Activated CD8-positive, alpha-beta T cell treated with anti-CD3 and anti-CD28 coated beads, Interleukin-2, amount 10 ng/mL, durations not matched to agents 7 days and 5 days (primary cell): ENCODE results near the gene ARL4A. TPM values are rescaled to one million over a fixed set of nuclear protein-coding genes. Genes with fewer than 3 reads are reported as not detected.
"Not testable (repeated sequence)": the region's sequence is repeated elsewhere in the genome, so short reads cannot be mapped to it uniquely, and the experiment has no call there.

Source experiments
- ATAC-seq: fragments of 150-1000 bp; cut with Tn5 transposase; one replicate; pipeline ENCODE4 v1.10.0; 2021; ENCODE audit warnings: moderate library complexity
- CTCF ChIA-PET: fragments of 350-600 bp; sonication (Branson Sonifier 250); formaldehyde crosslinking; loops from one replicate; lab custom pipeline; 2021; ENCODE audit warnings: antibody characterized with exemption; lab: Charles Lee
- POLR2A ChIA-PET: fragments of 350-600 bp; sonication (Branson Sonifier 250); formaldehyde crosslinking; loops from one replicate; lab custom pipeline; 2021; ENCODE audit warnings: antibody characterized with exemption; lab: Charles Lee
- DNase-seq: peaks from one replicate; pipeline ENCODE4 v3.0.0-alpha.2; 2020
- H3K27ac Mint-ChIP-seq: one replicate; pipeline ENCODE4 v1.8.0; 2021; ENCODE audit warnings: mild to moderate bottlenecking, mixed read lengths
- H3K27me3 Mint-ChIP-seq: one replicate; pipeline ENCODE4 v1.8.0; 2021; ENCODE audit warnings: low read depth, mixed read lengths
- H3K36me3 Mint-ChIP-seq: one replicate; pipeline ENCODE4 v1.8.0; 2021; ENCODE audit warnings: low read depth, mixed read lengths
- H3K4me1 Mint-ChIP-seq: one replicate; pipeline ENCODE4 v1.8.0; 2021; ENCODE audit warnings: low read depth, mixed read lengths
- H3K4me3 Mint-ChIP-seq: one replicate; pipeline ENCODE4 v1.8.0; 2021; ENCODE audit warnings: mild to moderate bottlenecking, mixed read lengths
- H3K9me3 Mint-ChIP-seq: one replicate; pipeline ENCODE4 v1.8.0; 2022; ENCODE audit warnings: mixed read lengths; ENCODE audit not compliant: insufficient read depth
- total RNA-seq, 2 experiments: library from RNA; stranded (reverse); gene quantifications; one replicate each; pipeline ENCODE4 v1.2.3, GENCODE V29; 2021

ARL4A gene
- total RNA-seq, 2 experiments from 2014 or later, result 15.8 to 16.2 TPM

DNA sequence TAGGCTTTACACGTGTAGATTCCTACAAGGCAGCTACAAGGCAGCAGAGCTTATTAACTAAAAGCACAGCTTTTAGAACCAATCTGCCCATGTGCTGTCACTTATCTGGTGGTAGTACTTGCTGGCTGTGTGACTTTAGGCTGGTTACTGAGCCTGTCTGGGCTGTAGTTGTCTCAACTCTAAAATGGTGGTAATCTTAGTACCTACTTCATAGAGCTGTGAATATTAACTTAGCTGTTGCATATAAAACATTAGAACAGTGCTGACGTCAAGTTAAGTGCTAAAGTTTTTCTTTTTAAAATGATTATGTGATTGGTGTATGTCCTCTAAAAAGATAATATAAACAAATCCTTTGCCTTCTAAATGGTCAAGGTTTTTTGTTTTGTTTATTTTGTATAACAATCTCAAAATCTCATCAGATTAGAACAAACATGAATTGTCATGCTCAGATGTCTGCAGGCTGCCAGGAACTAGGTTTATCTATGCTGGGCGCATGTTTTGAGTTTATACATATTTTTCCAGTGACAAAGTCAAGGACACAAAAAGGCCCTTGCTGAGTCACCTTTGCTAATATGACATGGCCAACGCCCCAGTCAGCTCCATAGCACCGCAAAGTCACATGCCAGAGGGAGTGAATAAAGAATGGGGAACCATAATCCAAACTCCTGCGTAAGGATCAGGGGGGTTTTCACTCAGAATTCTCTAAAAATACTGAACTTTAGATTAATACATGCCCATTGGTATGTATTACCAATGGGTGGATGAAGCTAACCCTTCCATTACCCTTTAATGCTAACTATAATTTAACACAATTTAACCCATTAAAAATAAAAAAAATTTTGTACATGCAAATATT lies 39.8 kb upstream of the ARL4A start:
- ChIA-PET CTCF (no interaction called here), POLR2A (no interaction called here)
- peaks cover 1% of the 10 kb centered on the region for H3K27me3 Mint-ChIP-seq
- H3K36me3 Mint-ChIP-seq, result no peaks in the 10 kb centered on the region
- no peak overlapping the region for H3K4me3 Mint-ChIP-seq
- no peaks in the 10 kb centered on the region for H3K4me1 Mint-ChIP-seq
- no peak for ATAC-seq
- H3K9me3 Mint-ChIP-seq, result no peaks in the 10 kb centered on the region
- no peak for DNase-seq
- no peak overlapping the region for H3K27ac Mint-ChIP-seq

GRCh38 chr7:12648704-12649261 lies 38.6 kb upstream of the ARL4A start:
- ChIA-PET POLR2A (no interaction called here), CTCF (no interaction called here)
- H3K36me3 Mint-ChIP-seq, result no peaks in the 10 kb centered on the region
- DNase-seq (no peak), ATAC-seq (no peak)
- no peak overlapping the region for H3K27ac Mint-ChIP-seq
- H3K9me3 Mint-ChIP-seq, result no peaks in the 10 kb centered on the region
- no peak overlapping the region for H3K4me3 Mint-ChIP-seq
- peaks cover 1% of the 10 kb centered on the region for H3K27me3 Mint-ChIP-seq
- H3K4me1 Mint-ChIP-seq, result no peaks in the 10 kb centered on the region

DNA sequence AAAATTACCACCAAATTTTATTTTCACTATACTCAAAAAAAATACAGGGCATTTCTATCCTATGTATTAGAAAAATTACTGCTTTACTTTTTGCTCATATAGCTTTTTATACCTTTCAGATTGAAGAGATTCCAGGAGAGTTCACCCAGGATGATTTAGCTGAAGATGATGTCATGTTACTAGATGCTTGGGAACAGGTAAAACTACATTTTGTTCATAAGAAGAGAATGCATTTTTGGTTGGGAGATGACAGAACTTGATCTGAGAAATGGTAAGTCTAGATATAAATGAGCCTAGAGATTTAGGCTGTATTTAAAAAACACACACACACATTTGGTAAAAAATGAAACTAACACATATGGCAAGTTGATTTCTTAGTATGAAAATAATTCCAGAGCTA lies 38.1 kb upstream of the ARL4A start:
- Mint-ChIP-seq H3K36me3 (no peaks in the 10 kb centered on the region), H3K4me3 (no peak overlapping the region), H3K27ac (no peak overlapping the region), H3K27me3 (peaks cover 1% of the 10 kb centered on the region), H3K4me1 (no peaks in the 10 kb centered on the region), H3K9me3 (no peaks in the 10 kb centered on the region)
- ATAC-seq (no peak), DNase-seq (no peak)
- CTCF ChIA-PET, result interaction anchor here (0.8 kb wide), 1 partner anchor 550 kb away, joined by 3 read pairs; no protein-coding TSS in a partner anchor
- POLR2A ChIA-PET, result no interaction called here

GRCh38 chr7:12650080-12650479 lies 37.4 kb upstream of the ARL4A start:
- ChIA-PET POLR2A (no interaction called here), CTCF (interaction anchor here (0.8 kb wide), 1 partner anchor 550 kb away, joined by 3 read pairs; no protein-coding TSS in a partner anchor)
- Mint-ChIP-seq H3K27ac (no peak overlapping the region), H3K36me3 (no peaks in the 10 kb centered on the region), H3K27me3 (peaks cover 1% of the 10 kb centered on the region), H3K9me3 (no peaks in the 10 kb centered on the region), H3K4me3 (no peak overlapping the region), H3K4me1 (no peaks in the 10 kb centered on the region)
- ATAC-seq (no peak), DNase-seq (no peak)

DNA sequence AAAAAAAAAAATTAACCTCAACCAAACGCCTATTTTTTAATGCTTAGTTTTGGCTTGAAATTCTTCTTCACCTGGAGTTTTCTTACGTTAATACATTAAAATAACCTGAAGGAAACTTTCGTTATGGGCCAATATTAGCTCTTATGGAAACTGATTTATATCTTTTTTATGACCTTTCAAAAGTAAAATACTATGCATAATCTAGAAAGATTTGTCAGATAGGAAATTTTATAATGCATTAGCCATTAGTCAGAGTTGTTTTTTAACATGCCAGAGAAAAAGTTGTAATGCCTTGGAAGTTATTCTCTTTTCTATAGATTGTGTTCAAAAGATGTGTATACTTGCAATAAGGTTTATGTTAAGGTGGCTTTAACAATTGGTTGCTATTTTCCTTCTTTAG lies 34.3 kb upstream of the ARL4A start:
- H3K36me3 Mint-ChIP-seq, result no peaks in the 10 kb centered on the region
- POLR2A ChIA-PET, result no interaction called here
- CTCF ChIA-PET, result no interaction called here
- no peaks in the 10 kb centered on the region for H3K27me3 Mint-ChIP-seq
- H3K4me1 Mint-ChIP-seq, result no peaks in the 10 kb centered on the region
- no peak overlapping the region for H3K27ac Mint-ChIP-seq
- no peak for DNase-seq
- no peak overlapping the region for H3K4me3 Mint-ChIP-seq
- no peak for ATAC-seq
- no peaks in the 10 kb centered on the region for H3K9me3 Mint-ChIP-seq

DNA sequence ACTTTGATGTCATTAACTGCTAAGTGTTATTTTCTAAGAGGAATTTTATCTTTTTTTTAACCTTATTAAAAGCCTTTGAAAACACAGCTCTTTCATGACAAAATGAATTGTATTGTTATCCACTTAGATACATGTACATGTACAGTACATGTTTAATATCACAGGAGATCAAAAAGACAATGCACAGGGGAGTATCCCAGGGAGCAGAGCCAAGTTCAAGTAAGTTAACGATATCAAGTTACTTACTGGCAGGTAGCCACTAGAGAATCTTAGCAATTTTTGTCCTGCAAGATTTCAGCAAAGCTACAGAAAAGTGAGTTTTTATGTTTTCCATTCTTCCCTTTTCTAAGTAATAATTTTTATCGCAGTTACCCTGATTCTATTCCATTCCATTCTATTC lies 33.9 kb upstream of the ARL4A start:
- H3K4me3 Mint-ChIP-seq, result no peak overlapping the region
- no peak for DNase-seq
- H3K9me3 Mint-ChIP-seq, result no peaks in the 10 kb centered on the region
- no peaks in the 10 kb centered on the region for H3K4me1 Mint-ChIP-seq
- ChIA-PET POLR2A (no interaction called here), CTCF (interaction anchor here (0.8 kb wide), 1 partner anchor 15 kb away, joined by 4 read pairs; no protein-coding TSS in a partner anchor)
- no peak overlapping the region for H3K27ac Mint-ChIP-seq
- no peaks in the 10 kb centered on the region for H3K27me3 Mint-ChIP-seq
- ATAC-seq, result no peak
- H3K36me3 Mint-ChIP-seq, result no peaks in the 10 kb centered on the region

GRCh38 chr7:12655161-12655560 lies 32.3 kb upstream of the ARL4A start:
- ATAC-seq (no peak), DNase-seq (no peak)
- Mint-ChIP-seq H3K36me3 (no peaks in the 10 kb centered on the region), H3K9me3 (no peaks in the 10 kb centered on the region), H3K4me1 (no peaks in the 10 kb centered on the region), H3K27me3 (no peaks in the 10 kb centered on the region), H3K4me3 (no peak overlapping the region), H3K27ac (no peak overlapping the region)
- ChIA-PET CTCF (no interaction called here), POLR2A (no interaction called here)

- H3K27me3 Mint-ChIP-seq, H3K4me1 Mint-ChIP-seq, CTCF ChIA-PET, ATAC-seq, DNase-seq, H3K27ac Mint-ChIP-seq, POLR2A ChIA-PET, H3K36me3 Mint-ChIP-seq, H3K4me3 Mint-ChIP-seq, H3K9me3 Mint-ChIP-seq: not testable (repeated sequence)
These were observed 27.0 kb upstream of the ARL4A start for GRCh38 chr7:12660423-12660822.

DNA sequence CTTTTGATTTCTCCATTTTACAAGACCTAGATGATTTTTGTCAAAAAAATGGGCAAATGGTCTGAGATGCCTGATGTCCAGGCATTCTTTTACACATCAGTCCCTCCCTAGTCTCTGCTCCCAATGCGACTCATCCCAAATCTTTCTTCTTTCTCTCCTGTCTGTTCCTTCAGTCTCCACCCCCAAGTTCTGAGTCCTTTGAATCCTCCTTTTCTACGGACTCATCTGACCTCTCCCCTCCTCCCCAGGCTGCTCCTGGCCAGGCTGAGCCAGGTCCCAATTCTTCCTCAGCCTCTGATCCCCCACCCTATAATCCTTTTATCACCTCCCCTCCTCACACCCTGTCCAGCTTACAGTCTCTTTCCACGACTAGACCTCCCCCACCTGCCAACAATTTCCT lies 26.4 kb upstream of the ARL4A start:
- H3K4me3 Mint-ChIP-seq, POLR2A ChIA-PET, H3K9me3 Mint-ChIP-seq, ATAC-seq, CTCF ChIA-PET, H3K36me3 Mint-ChIP-seq, H3K4me1 Mint-ChIP-seq, H3K27ac Mint-ChIP-seq, DNase-seq, H3K27me3 Mint-ChIP-seq: not testable (repeated sequence)

- ATAC-seq, result no peak
- Mint-ChIP-seq H3K9me3 (no peaks in the 10 kb centered on the region), H3K27me3 (no peaks in the 10 kb centered on the region), H3K27ac (no peak overlapping the region), H3K4me3 (no peak overlapping the region), H3K4me1 (no peaks in the 10 kb centered on the region), H3K36me3 (no peaks in the 10 kb centered on the region)
- ChIA-PET POLR2A (interaction anchor here (0.6 kb wide), 1 partner anchor 970 kb away, joined by 3 read pairs; no protein-coding TSS in a partner anchor), CTCF (no interaction called here)
- DNase-seq, result no peak
These were observed 25.9 kb upstream of the ARL4A start for GRCh38 chr7:12661581-12661980.

DNA sequence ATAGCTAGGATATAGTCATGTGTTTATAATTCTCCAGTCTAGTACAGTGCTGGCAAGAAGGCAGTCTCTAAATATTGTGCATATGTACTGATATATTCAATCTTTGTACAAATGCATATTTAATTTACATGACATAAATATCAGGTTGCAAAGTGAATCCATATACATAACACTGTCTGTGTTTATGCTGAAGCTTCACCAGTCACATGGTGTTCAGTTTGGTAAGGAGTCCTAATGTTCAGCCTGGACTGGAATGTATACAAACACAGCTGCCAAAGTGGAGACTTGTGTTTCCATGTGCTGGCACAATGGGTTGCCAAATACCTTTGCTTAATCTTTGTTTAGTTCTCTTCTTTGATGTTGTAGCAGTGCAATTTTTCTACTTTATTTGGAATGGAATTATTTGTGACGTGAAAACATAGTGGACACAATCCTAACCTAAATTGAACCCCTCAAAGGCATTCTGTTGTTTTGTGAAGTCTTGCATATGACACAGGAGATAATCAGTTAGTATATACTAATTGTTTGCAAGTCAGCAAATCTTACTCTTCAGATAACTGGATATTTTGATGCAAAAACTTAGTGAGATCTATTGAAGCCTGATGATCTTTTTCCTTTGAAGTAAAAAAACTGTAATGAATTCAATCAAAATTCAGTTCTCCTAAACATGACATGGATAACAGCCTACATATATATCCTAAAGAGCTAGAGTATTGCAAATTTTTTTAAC lies 17.3 kb upstream of the ARL4A start:
- Mint-ChIP-seq H3K4me1 (no peaks in the 10 kb centered on the region), H3K9me3 (no peaks in the 10 kb centered on the region), H3K36me3 (no peaks in the 10 kb centered on the region), H3K27me3 (no peaks in the 10 kb centered on the region), H3K4me3 (no peak overlapping the region), H3K27ac (no peak overlapping the region)
- DNase-seq (no peak), ATAC-seq (no peak)
- ChIA-PET POLR2A (no interaction called here), CTCF (no interaction called here)
